Left hindlimb (tissue), 1 donor: Measurements from ENCODE around the gene PTGR2.
A peak's percentile ranks its signal among the peaks of the same experiment; 100 is the strongest.
"Not testable (repeated sequence)": the region's sequence is repeated elsewhere in the genome, so short reads cannot be mapped to it uniquely, and the experiment has no call there.

ENCODE experiments used
- DNase-seq: peaks from one replicate; pipeline ENCODE4 v3.0.0-alpha.2; 2018

Gene PTGR2

GRCh38 chr14:73851567-73852382, at the start of gene PTGR2:
Gene PTGR2 (plus strand): TSS chr14:73851831. CDS start chr14:73858863, 7,032 bp downstream.
- DNase-seq: peak; percentile 99

- no peak for DNase-seq
Measured at GRCh38 chr14:73802431-73803188, 49.0 kb upstream of the PTGR2 start.

- DNase-seq: no peak
Measured at GRCh38 chr14:73804636-73805035, 47.0 kb upstream of the PTGR2 start.

GRCh38 chr14:73807457-73807856, 44.2 kb upstream of the PTGR2 start:
- no peak for DNase-seq

DNA sequence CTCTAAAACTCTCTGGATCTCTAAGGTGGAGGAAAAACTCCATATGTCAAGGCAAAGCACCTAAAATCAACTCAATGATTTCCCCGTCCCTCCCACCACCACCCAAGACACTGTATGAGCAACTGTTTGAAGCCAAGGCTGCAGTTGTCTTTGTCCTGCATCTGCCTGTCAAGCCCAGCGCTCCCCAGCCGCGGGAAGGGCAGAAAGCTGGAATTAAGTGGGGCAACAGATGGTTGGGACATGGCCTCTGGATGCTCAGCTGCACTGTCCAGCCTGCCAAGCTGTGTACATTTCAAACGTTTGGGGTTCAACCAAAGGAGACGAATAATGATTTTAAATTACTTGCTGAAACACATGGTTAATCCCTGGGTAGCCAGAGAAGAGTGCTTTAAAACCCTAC, 42.2 kb upstream of the PTGR2 start:
- DNase-seq: peak; percentile 70

- no peak for DNase-seq
Measured at GRCh38 chr14:73810478-73811163, 41.0 kb upstream of the PTGR2 start.

DNA sequence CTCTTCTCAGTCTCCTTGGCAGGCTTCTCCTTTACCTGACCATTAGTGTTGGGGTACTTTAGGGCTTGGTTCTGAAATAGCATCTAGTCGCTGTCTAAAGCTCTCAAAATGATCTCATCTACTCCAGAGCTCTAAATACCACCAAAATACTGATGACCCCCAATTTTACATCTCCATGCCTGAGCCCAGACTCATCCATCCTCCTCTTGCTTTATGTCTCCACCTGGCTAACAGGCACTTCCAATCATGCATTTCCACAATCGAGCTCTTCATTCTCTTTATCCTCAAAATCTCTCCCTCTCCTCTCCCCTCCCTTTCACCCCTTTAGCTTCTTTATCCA, 40.5 kb upstream of the PTGR2 start:
- DNase-seq: no peak

DNA sequence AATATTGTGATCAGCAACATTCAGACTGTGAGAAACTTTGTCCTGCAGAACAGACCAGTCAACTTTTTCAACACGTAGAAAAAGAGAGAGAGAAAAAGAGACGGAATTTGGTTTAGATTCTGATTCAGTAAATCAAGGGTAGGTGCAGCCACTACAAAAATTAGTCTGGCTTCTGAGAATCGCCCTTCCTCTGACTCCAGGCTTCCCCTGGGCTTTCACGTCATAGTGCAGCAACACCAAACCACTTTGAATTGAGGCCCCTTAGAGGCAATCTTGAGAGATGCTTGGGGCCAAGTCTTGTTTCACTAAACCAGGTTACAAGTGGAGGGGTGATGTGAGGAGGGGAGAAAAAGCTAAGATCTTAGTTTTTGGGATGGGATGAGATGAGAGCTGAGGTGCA, 37.5 kb upstream of the PTGR2 start:
- no peak for DNase-seq

DNA sequence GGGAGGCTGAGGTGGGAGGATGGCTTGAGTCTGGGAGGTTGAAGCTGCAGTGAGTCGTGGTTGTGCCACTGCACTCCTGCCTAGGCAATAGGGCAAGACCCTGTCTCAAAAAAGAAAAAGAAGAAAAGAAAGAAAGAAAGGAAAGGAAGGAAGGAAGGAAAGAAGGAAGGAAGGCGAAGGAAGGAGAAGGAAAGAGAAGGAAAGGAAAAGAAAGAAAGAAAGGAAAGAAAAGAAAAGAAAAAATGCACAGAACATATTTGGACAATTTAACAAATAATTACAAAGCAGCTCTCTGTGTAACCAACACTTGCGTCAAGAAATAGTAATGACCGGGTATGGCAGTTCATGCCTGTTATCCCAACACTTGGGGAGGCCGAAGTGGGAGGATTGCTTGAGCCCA, 35.8 kb upstream of the PTGR2 start:
- DNase-seq: no peak

DNA sequence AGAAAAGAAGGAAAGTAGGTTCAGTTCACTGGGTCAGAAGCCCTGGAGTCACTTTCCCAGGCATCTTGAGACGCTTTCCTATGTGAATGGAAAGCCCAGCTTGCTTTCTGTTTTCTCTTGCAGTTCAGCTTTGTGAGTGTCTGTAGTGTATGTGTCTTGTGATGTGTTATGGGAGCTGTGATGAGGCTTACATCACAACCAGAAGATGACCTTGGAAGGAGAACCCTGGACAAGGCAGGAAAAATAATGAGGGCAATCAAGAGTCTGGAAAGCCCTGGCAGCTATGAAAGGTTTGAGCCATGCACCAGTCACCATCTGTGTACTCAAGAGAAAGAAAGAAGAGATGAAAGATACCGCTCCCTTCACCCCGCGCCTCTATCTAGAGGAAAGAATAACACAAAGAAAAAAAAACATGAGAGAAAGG, 35.2 kb upstream of the PTGR2 start:
- DNase-seq: no peak

DNA sequence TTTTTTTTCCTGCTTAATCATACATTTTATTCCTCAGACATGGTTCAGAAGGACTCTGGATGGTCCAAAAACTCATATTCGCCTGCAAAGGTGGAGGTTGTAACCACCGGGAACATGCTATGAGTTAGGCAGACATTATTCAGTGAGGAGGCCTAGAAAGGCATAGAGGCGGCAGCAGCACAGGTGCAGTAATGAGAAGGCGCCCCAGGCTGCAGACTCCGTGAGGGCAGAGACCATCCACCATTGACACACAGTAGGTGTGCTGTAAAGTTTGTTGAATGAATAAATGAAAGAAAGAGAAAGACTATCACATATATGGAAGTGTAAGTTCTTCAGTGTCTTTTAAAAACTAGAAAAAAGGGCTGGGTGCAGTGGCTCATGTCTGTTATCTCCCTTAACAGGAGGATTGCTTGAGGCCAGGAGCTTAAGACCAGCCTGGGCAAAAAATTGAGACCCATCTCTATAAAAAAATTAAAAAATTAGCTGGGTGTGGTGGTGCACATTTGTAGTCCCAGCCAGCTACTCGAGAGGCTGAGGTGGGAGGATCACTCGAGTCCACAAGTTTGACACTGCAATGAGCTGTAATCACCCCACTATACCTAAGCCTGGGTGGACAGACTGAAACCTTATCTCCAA, 34.5 kb upstream of the PTGR2 start:
- no peak for DNase-seq

DNA sequence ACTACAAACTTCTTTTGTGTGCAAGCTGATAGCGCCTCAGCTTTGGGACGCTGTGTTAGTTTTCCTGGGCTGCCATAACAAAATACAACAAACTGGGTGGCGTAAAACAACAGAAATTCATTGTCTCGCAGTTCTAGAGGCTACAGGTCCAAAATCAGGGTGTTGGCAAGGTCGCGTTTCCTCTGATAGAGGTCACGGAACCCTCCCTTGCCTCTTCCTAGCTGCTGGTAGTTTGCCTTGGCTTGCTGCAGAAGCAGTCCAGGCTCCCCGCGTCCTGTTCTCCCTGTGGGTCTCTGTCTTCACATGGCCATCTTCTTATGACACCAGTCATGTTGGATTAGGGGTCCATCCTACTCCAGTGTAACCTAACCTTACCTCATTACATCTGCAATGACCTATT, 32.8 kb upstream of the PTGR2 start:
- DNase-seq: no peak

DNA sequence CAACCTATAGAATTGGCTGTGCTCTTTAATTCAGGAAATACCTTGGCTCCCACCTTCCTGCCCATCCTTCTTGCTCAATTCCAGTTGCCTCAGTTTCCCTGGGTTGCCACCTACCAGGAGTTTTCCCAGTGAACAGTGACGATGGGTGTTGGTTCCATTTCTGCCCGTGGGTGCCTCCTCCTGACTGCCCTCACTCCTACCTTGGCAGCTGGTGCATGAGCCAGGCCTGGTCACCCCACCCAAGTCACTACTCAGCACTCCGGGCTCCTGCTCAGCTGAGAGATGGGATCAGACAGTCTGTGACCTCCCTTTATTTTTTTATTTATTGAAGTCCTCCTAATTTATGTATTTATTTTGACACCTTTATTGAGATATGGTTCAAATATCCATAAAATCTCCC, 31.0 kb upstream of the PTGR2 start:
- no peak for DNase-seq

DNA sequence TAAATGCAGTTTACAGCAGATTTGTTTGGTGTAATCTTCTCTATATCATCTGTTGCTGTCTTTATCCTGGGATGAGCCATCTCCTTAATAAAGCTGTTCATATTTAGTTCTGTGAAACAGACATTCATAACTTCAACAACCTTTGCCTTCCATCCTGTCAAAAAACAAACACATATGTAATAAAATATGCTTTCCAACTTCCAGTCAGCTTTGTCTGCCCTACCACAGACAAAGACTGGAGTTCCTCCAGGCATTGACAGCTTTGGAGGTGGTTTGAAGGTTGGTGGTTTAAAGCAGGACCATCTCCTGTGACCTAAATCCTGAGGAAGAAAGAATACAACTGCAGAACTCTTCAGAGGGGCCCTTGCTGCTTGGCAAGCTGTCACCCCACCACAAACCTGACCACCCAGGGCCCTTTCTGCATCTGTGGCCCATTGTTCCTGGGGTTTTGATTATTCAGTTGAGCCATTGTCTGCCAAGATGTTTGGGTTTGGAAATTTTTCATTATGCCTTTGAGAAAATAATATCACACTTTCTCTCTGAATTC, 28.2 kb upstream of the PTGR2 start:
- DNase-seq: no peak

DNA sequence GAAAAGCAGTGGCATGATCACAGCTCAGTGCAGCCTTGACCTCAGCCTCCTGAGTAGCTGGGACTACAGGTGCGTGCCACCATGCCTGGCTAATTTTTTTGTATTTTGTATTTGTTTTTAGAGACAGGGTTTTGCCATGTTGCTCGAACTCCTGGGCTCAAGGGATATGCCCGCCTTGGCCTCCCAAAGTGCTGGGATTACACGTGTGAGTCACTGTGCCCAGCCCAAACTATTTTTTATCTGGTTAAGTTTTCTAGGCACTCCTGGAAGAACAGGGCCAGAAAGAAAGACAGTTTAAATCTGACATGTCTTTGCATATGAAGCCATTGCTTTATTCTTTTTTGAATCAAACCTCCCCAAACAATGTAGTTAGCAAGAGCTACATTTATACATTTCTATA, 27.5 kb upstream of the PTGR2 start:
- DNase-seq: no peak

DNA sequence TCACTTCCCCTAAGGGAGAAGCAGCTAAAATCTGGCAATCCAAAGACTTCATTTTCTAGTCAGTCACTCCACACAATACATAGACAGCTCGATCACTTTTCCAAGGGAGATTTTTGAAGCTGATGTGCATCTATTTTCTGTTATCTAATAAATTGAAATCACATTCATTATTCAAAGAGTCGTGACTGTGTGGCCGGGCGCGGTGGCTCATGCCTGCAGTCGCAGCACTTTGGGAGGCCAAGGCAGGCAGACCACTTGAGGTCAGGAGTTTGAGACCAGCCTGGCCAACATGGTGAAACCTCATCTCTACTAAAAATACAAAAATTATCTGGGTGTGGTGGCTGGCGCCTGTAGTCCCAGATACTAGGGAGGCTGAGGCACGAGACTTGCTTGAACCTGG, 27.1 kb upstream of the PTGR2 start:
- no peak for DNase-seq

- peak; percentile 88 for DNase-seq
Measured at GRCh38 chr14:73825551-73826188, 26.0 kb upstream of the PTGR2 start.

DNA sequence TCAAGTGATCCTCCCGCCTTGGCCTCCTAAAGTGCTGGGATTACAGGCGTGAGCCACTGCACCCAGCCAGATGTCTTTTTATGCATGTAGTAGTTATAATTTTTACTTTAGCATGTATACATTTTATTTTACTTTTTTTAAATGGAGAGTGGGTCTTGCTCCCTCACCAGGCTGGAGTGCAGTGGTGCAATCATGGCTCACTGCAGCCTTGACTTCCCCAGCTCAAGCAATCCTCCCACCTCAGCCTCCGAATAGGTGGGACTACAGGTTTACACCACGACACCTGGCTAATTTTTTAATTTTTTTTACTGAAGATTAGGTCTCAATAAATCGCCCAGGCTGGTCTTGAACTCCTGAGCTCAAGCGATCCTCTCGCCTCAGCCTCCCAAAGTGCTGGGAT, 24.4 kb upstream of the PTGR2 start:
- not testable (repeated sequence) for DNase-seq

GRCh38 chr14:73829071-73829470, 22.6 kb upstream of the PTGR2 start:
- no peak for DNase-seq

GRCh38 chr14:73829526-73830431, 21.9 kb upstream of the PTGR2 start:
- no peak for DNase-seq

- DNase-seq: no peak
Measured at GRCh38 chr14:73833034-73833433, 18.6 kb upstream of the PTGR2 start.
